ENCODE results near the gene STAM. TPM values are rescaled to one million over a fixed set of nuclear protein-coding genes. Genes with fewer than 3 reads are reported as not detected.
A peak's percentile ranks its signal among the peaks of the same experiment; 100 is the strongest.

STAM gene
- total RNA-seq, 2 experiments from 2014 or later = 52.4 to 53.3 TPM

GRCh38 chr10:17649052-17649451, 5.1 kb downstream of the STAM start:
- peak overlapping the region in 1 of 2 donors; percentile 36 for H3K27ac ChIP-seq (ENCODE audit: low read depth in 1 of 2, low read length in 2 of 2)
- CTCF ChIA-PET = no interaction called here

GRCh38 chr10:17649836-17650235, 5.9 kb downstream of the STAM start:
- ChIA-PET POLR2A (no interaction called here), CTCF (no interaction called here)
- ATAC-seq (ENCODE audit: poor library complexity) = no peak
- peaks cover 89% of the 10 kb centered on the region for H3K4me1 Mint-ChIP-seq (ENCODE audit: low read depth)
- Histone ChIP-seq H3K27me3 (ENCODE audit: control insufficient read depth in 1 of 2, insufficient read depth in 2 of 2, low read length in 2 of 2) (no peaks in the 10 kb centered on the region), H3K4me1 (ENCODE audit: insufficient read depth, low read length) (peaks cover 28% of the 10 kb centered on the region), H3K4me3 (ENCODE audit: low read length) (no peak overlapping the region), H3K27ac (ENCODE audit: low read depth in 1 of 2, low read length in 2 of 2) (no peak overlapping the region), H3K36me3 (ENCODE audit: insufficient read depth, low read length) (peaks cover 15% of the 10 kb centered on the region), H3K9me3 (ENCODE audit: control insufficient read depth in 1 of 2, insufficient read depth in 1 of 2, low read length in 2 of 2) (peaks cover 0 to 14% of the 10 kb centered on the region in 2 experiments)
- no peak for TF ChIP-seq CTCF (IDR thresholded peaks at IDR 0.05)
- DNase-seq = no peak
- H3K27ac Mint-ChIP-seq = peak overlapping the region; percentile 84
- H3K36me3 Mint-ChIP-seq (ENCODE audit: low read depth) = peaks cover 65% of the 10 kb centered on the region
- H3K4me3 Mint-ChIP-seq = no peak overlapping the region
- peaks cover 3% of the 10 kb centered on the region for H3K9me3 Mint-ChIP-seq
- H3K27me3 Mint-ChIP-seq = no peaks in the 10 kb centered on the region
- intact Hi-C loops (cut with DNase I, micrococcal nuclease) = loop anchor here in 1 of 2 experiments (5.0 to 10.0 kb wide), 3 partner anchors 47 to 1213 kb away; partner anchors contain the start of genes ARL5B, NSUN6 and PTER

More at GRCh38 chr10:17649052-17649451, 5.1 kb downstream of the STAM start:
- Histone ChIP-seq H3K4me1 (ENCODE audit: insufficient read depth, low read length) (peaks cover 34% of the 10 kb centered on the region), H3K4me3 (ENCODE audit: low read length) (peak overlapping the region; percentile 33), H3K9me3 (ENCODE audit: control insufficient read depth in 1 of 2, insufficient read depth in 1 of 2, low read length in 2 of 2) (peaks cover 0 to 14% of the 10 kb centered on the region in 2 experiments), H3K27me3 (ENCODE audit: control insufficient read depth in 1 of 2, insufficient read depth in 2 of 2, low read length in 2 of 2) (no peaks in the 10 kb centered on the region), H3K36me3 (ENCODE audit: insufficient read depth, low read length) (peaks cover 15% of the 10 kb centered on the region)
- no peaks in the 10 kb centered on the region for H3K27me3 Mint-ChIP-seq
- no peak for TF ChIP-seq CTCF (IDR thresholded peaks at IDR 0.05)
- POLR2A ChIA-PET = interaction anchor here (0.8 to 3.0 kb wide), 3 partner anchors 10 to 55 kb away, joined by 3 to 12 read pairs (median 3); no protein-coding TSS in a partner anchor
- H3K9me3 Mint-ChIP-seq = peaks cover 3% of the 10 kb centered on the region
- H3K4me1 Mint-ChIP-seq (ENCODE audit: low read depth) = peaks cover 92% of the 10 kb centered on the region
- ATAC-seq (ENCODE audit: poor library complexity) (no peak), DNase-seq (no peak)
- intact Hi-C loops (cut with DNase I, micrococcal nuclease) = loop anchor here in 1 of 2 experiments (5.0 to 10.0 kb wide), 2 partner anchors 1006 to 1212 kb away; partner anchors contain the start of genes ARL5B, NSUN6 and PTER
- peaks cover 67% of the 10 kb centered on the region for H3K36me3 Mint-ChIP-seq (ENCODE audit: low read depth)
- H3K4me3 Mint-ChIP-seq = peak overlapping the region; percentile 85
- peak overlapping the region; percentile 84 for H3K27ac Mint-ChIP-seq

GRCh38 chr10:17650416-17650815, 6.5 kb downstream of the STAM start:
- ChIA-PET POLR2A (no interaction called here), CTCF (interaction anchor here (0.7 kb wide), 1 partner anchor 635 kb away, joined by 3 read pairs; no protein-coding TSS in a partner anchor)
- no peaks in the 10 kb centered on the region for H3K27me3 ChIP-seq (ENCODE audit: control insufficient read depth in 1 of 2, insufficient read depth in 2 of 2, low read length in 2 of 2)
- H3K36me3 ChIP-seq (ENCODE audit: insufficient read depth, low read length) = peaks cover 15% of the 10 kb centered on the region
- H3K9me3 ChIP-seq (ENCODE audit: control insufficient read depth in 1 of 2, insufficient read depth in 1 of 2, low read length in 2 of 2) = peaks cover 0 to 14% of the 10 kb centered on the region in 2 experiments
- H3K27ac Mint-ChIP-seq = peak overlapping the region; percentile 84
- no peak overlapping the region for H3K4me3 ChIP-seq (ENCODE audit: low read length)
- H3K4me1 ChIP-seq (ENCODE audit: insufficient read depth, low read length) = peaks cover 25% of the 10 kb centered on the region
- H3K4me1 Mint-ChIP-seq (ENCODE audit: low read depth) = peaks cover 89% of the 10 kb centered on the region
- DNase-seq (no peak), ATAC-seq (ENCODE audit: poor library complexity) (no peak)
- peaks cover 3% of the 10 kb centered on the region for H3K9me3 Mint-ChIP-seq
- no peak overlapping the region for H3K27ac ChIP-seq (ENCODE audit: low read depth in 1 of 2, low read length in 2 of 2)
- no peak for TF ChIP-seq CTCF (IDR thresholded peaks at IDR 0.05)
- peaks cover 71% of the 10 kb centered on the region for H3K36me3 Mint-ChIP-seq (ENCODE audit: low read depth)
- H3K27me3 Mint-ChIP-seq = no peaks in the 10 kb centered on the region
- intact Hi-C loops (cut with DNase I, micrococcal nuclease) = loop anchor here in 1 of 2 experiments (5.0 kb wide), 1 partner anchor 47 kb away; no protein-coding TSS in a partner anchor
- peak overlapping the region; percentile 40 for H3K4me3 Mint-ChIP-seq
